ENCODE data around the gene TERT. TPM values are rescaled to one million over a fixed set of nuclear protein-coding genes. Genes with fewer than 3 reads are reported as not detected.
"Not testable (repeated sequence)": the region's sequence is repeated elsewhere in the genome, so short reads cannot be mapped to it uniquely, and the experiment has no call there.

The TERT gene
- total RNA-seq, 4 donors from 2014 or later = not detected

- ATAC-seq (ENCODE audit: low FRiP score) (no peak), DNase-seq (ENCODE audit: low spot score) (no peak)
- TF ChIP-seq CTCF (IDR thresholded peaks at IDR 0.05) = no peak
These were observed 40.1 kb upstream of the TERT start for GRCh38 chr5:1334831-1335539.

- no peak for TF ChIP-seq CTCF (IDR thresholded peaks at IDR 0.05)
- DNase-seq (ENCODE audit: low spot score) = no peak
- no peak for ATAC-seq (ENCODE audit: low FRiP score)
These were observed 39.1 kb upstream of the TERT start for GRCh38 chr5:1333986-1334385.

GRCh38 chr5:1333286-1333685 is 38.4 kb upstream of the TERT start:
- ATAC-seq (ENCODE audit: low FRiP score); DNase-seq (ENCODE audit: low spot score): not testable (repeated sequence)

- no peak for TF ChIP-seq CTCF (IDR thresholded peaks at IDR 0.05)
- DNase-seq (ENCODE audit: low spot score) = no peak
- ATAC-seq (ENCODE audit: low FRiP score) = no peak
These were observed 37.7 kb upstream of the TERT start for GRCh38 chr5:1332461-1333001.

GRCh38 chr5:1331861-1332405 is 37.1 kb upstream of the TERT start:
- ATAC-seq (ENCODE audit: low FRiP score) (no peak), DNase-seq (ENCODE audit: low spot score) (no peak)
- TF ChIP-seq CTCF (IDR thresholded peaks at IDR 0.05) = no peak

- peak; percentile 63 for ATAC-seq (ENCODE audit: low FRiP score)
- DNase-seq (ENCODE audit: low spot score) = no peak
- no peak for TF ChIP-seq CTCF (IDR thresholded peaks at IDR 0.05)
These were observed 36.3 kb upstream of the TERT start for GRCh38 chr5:1330847-1331831.
